Skeletal muscle satellite cell (primary cell): ENCODE results near the gene CLDN9. TPM values are rescaled to one million over a fixed set of nuclear protein-coding genes. Genes with fewer than 3 reads are reported as not detected.

Source experiments
- H3K27me3 ChIP-seq: 2 replicates; pipeline ENCODE4 v1.7.0; 2013; ENCODE audit warnings: low read length; ENCODE audit not compliant: control insufficient read depth, insufficient read depth
- H3K36me3 ChIP-seq: 2 replicates; pipeline ENCODE4 v1.7.0; 2013; ENCODE audit warnings: mild to moderate bottlenecking, control low read depth, low read length; ENCODE audit not compliant: insufficient read depth
- H3K4me1 ChIP-seq: 2 replicates; pipeline ENCODE4 v1.7.0; 2013; ENCODE audit warnings: low read length; ENCODE audit not compliant: control insufficient read depth, insufficient read depth
- H3K4me2 ChIP-seq: 2 replicates; pipeline ENCODE4 v1.7.0; 2013; ENCODE audit warnings: mild to moderate bottlenecking, low read length
- H3K4me3 ChIP-seq: 2 replicates; pipeline ENCODE4 v1.7.0; 2013; ENCODE audit warnings: low read length
- H3K9ac ChIP-seq: 2 replicates; pipeline ENCODE4 v1.7.0; 2013; ENCODE audit warnings: mild to moderate bottlenecking, low read depth, low read length, moderate library complexity
- H3K9me3 ChIP-seq: replicated peaks from 2 replicates; pipeline ENCODE4 v1.7.0; 2013; ENCODE audit warnings: mild to moderate bottlenecking, control low read depth, low read length
- total RNA-seq: library from RNA; depleted of rRNA; stranded (reverse); fragments of >200 nt; gene quantifications from 2 replicates; pipeline ENCODE4 v1.2.3, GENCODE V29; 2012; rRNA removed

CLDN9 gene, protein sequence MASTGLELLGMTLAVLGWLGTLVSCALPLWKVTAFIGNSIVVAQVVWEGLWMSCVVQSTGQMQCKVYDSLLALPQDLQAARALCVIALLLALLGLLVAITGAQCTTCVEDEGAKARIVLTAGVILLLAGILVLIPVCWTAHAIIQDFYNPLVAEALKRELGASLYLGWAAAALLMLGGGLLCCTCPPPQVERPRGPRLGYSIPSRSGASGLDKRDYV
- total RNA-seq: not detected in 2 replicates

- Histone ChIP-seq H3K4me3 (no peak within 1 kb of the TSS), H3K9ac (no peak within 1 kb of the TSS), H3K36me3 (no peaks in the 10 kb centered on the region), H3K4me2 (no peak within 1 kb of the TSS), H3K27me3 (peaks cover 42% of the 10 kb centered on the region), H3K9me3 (no peaks in the 10 kb centered on the region), H3K4me1 (no peaks in the 10 kb centered on the region)
These were observed at the start of gene CLDN9 for GRCh38 chr16:3012828-3013420. TSS of gene CLDN9 (plus strand) at chr16:3012923. CDS start at chr16:3013363, 440 bp downstream.

GRCh38 chr16:2963074-2963722 is 49.5 kb upstream of the CLDN9 start:
- Histone ChIP-seq H3K9me3 (no peaks in the 10 kb centered on the region), H3K36me3 (no peaks in the 10 kb centered on the region), H3K4me1 (peaks cover 15% of the 10 kb centered on the region), H3K9ac (no peak overlapping the region), H3K4me3 (peak overlapping the region; percentile 58), H3K27me3 (peaks cover 48% of the 10 kb centered on the region), H3K4me2 (peak overlapping the region; percentile 80)

DNA sequence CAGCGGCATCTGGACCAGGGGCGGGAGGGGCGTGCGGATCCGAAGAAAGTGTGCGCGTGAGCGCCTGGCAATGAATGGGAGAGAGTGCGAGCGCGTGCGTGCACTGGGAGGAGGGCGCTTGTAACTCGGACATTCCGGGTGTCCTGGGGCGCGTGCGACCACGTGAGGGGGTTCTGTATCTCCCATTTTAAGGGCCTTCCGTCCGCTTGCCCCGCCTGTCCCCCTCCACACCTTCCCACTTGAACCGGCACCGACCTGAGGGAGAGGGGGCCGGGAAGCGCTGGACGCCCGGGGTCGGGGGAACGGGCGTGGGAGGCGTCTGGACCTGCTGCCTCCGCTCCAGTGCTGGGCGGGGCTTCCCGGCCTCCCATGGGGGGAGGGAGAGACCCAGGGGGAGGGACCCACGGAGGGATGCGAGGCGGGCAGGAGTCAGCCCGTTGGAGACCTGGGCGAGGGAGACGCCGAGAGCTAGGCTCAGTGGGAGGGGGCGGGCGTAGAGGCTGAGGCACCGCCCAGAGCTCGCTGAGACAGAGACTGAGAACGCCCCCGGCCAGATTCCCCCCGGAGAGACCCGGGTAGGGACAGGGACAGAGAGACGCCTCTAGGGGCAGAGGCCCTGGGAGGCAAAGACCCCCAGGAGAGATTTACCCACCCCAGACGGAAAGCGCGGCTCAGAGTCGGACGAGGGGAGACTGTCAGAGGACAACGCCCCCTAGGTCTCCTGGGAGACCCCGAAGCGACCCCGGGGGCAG is 48.8 kb upstream of the CLDN9 start, which contains the start of gene KREMEN2:
Gene KREMEN2 (plus strand): TSS at position 553 of the 752 bp plus-strand sequence. CDS start 246 bp downstream, outside the sequence.
- Histone ChIP-seq H3K4me1 (peaks cover 19% of the 10 kb centered on the region), H3K9ac (no peak within 1 kb of the TSS), H3K9me3 (no peaks in the 10 kb centered on the region), H3K27me3 (peaks cover 48% of the 10 kb centered on the region), H3K36me3 (no peaks in the 10 kb centered on the region), H3K4me3 (peak within 1 kb of the TSS; percentile 58), H3K4me2 (peak within 1 kb of the TSS; percentile 80)

DNA sequence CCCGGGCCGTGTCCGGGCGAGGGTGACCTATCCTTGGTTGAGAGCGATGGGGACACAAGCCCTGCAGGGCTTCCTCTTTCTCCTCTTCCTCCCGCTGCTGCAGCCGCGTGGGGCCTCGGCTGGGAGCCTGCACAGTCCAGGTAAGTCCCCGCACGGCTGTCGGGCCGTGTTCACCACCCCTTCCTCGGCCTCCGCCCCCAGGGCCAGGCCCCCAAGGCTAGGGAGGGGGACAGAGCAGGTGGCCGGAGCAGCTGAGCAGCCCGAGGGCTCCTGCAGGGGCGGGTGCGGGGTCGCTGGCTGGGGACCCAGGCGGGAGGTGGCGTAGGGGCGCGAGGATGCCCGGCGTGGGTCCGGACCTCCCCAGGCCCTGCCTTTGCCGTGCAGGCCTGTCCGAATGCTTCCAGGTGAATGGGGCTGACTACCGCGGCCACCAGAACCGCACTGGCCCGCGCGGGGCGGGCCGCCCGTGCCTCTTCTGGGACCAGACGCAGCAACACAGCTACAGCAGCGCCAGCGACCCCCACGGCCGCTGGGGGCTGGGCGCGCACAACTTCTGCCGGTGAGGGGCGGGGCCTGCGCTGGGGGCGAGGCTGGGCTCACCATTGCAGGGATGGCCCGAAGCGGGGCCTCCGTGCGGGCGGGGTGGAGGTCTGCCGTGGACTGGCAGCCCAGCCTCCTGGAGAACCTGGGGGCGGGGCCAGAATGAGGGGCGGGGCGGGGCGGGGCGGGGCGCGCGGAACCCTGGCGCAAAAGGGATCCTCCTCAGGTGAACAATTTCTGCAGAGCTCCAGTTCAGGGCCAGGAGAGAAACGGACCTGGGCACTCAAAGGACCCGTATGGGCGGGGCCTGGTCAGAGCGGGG is 48.0 kb upstream of the CLDN9 start:
- H3K9me3 ChIP-seq: no peaks in the 10 kb centered on the region
- H3K4me1 ChIP-seq: peaks cover 20% of the 10 kb centered on the region
- peak overlapping the region; percentile 80 for H3K4me2 ChIP-seq
- peak overlapping the region; percentile 58 for H3K4me3 ChIP-seq
- no peaks in the 10 kb centered on the region for H3K36me3 ChIP-seq
- H3K9ac ChIP-seq: no peak overlapping the region
- H3K27me3 ChIP-seq: peaks cover 43% of the 10 kb centered on the region

DNA sequence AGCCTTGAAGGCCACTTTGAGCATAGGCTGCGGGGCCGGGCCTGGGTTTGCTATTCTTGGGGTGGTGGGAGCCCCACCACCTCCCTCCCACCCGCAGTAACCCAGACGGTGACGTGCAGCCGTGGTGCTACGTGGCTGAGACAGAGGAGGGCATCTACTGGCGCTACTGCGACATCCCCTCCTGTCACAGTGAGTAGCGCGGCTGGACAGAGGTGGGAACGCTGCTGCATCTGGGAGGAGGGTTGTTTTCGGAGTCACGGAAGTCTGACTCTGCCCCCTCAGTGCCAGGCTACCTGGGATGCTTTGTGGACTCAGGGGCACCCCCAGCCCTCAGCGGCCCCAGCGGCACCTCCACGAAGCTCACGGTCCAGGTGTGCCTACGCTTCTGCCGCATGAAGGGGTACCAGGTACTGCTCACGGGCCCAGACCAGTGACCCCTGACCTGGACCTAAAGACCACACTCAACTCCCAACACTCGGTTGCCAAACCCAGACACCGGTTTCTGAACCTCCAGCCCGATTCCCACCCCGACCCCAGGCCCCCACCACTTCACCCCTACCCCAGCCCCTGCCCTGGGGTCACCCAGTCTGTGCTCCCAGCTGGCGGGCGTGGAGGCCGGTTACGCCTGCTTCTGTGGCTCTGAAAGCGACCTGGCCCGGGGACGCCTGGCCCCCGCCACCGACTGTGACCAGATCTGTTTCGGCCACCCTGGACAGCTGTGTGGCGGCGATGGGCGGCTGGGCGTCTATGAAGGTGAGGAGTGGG is 46.5 kb upstream of the CLDN9 start:
- no peaks in the 10 kb centered on the region for H3K9me3 ChIP-seq
- H3K4me3 ChIP-seq: no peak overlapping the region
- peaks cover 35% of the 10 kb centered on the region for H3K4me1 ChIP-seq
- no peak overlapping the region for H3K4me2 ChIP-seq
- no peaks in the 10 kb centered on the region for H3K36me3 ChIP-seq
- no peak overlapping the region for H3K9ac ChIP-seq
- peaks cover 43% of the 10 kb centered on the region for H3K27me3 ChIP-seq

- H3K27me3 ChIP-seq: peaks cover 43% of the 10 kb centered on the region
- H3K9me3 ChIP-seq: no peaks in the 10 kb centered on the region
- no peak overlapping the region for H3K9ac ChIP-seq
- H3K4me2 ChIP-seq: peak overlapping the region; percentile 44
- peaks cover 35% of the 10 kb centered on the region for H3K4me1 ChIP-seq
- no peak overlapping the region for H3K4me3 ChIP-seq
- H3K36me3 ChIP-seq: no peaks in the 10 kb centered on the region
These were observed 45.9 kb upstream of the CLDN9 start for GRCh38 chr16:2966808-2967191.

- Histone ChIP-seq H3K9me3 (no peaks in the 10 kb centered on the region), H3K4me3 (no peak overlapping the region), H3K4me2 (peak overlapping the region; percentile 44), H3K4me1 (peaks cover 35% of the 10 kb centered on the region), H3K9ac (no peak overlapping the region), H3K36me3 (no peaks in the 10 kb centered on the region), H3K27me3 (peaks cover 39% of the 10 kb centered on the region)
These were observed 45.5 kb upstream of the CLDN9 start for GRCh38 chr16:2967211-2967631.

GRCh38 chr16:2967721-2968161 is 45.0 kb upstream of the CLDN9 start:
- Histone ChIP-seq H3K4me2 (no peak overlapping the region), H3K4me3 (no peak overlapping the region), H3K4me1 (peaks cover 35% of the 10 kb centered on the region), H3K36me3 (no peaks in the 10 kb centered on the region), H3K9ac (no peak overlapping the region), H3K27me3 (peaks cover 34% of the 10 kb centered on the region), H3K9me3 (no peaks in the 10 kb centered on the region)

- Histone ChIP-seq H3K4me3 (peak overlapping the region; percentile 81), H3K27me3 (peaks cover 31% of the 10 kb centered on the region), H3K36me3 (no peaks in the 10 kb centered on the region), H3K4me2 (peak overlapping the region; percentile 97), H3K9me3 (no peaks in the 10 kb centered on the region), H3K9ac (no peak overlapping the region), H3K4me1 (peaks cover 35% of the 10 kb centered on the region)
These were observed 44.4 kb upstream of the CLDN9 start for GRCh38 chr16:2968368-2968737.
